Stomach smooth muscle (tissue), 2 donors: ENCODE results near the gene PDE4B.

Experiments used
- H3K27ac ChIP-seq: one replicate; pipeline ENCODE4 v1.7.0; 2013; ENCODE audit warnings: mild to moderate bottlenecking, low read length, inconsistent platforms
- H3K27me3 ChIP-seq, 2 donors: one replicate each; pipeline ENCODE4 v1.7.0; 2013; ENCODE audit warnings: low read length in 2 of 2; ENCODE audit not compliant: insufficient read depth in 2 of 2, control insufficient read depth in 1 of 2
- H3K36me3 ChIP-seq, 2 donors: one replicate each; pipeline ENCODE4 v1.7.0; 2013; ENCODE audit warnings: low read length in 2 of 2; ENCODE audit not compliant: control insufficient read depth in 2 of 2, insufficient read depth in 2 of 2
- H3K4me1 ChIP-seq: one replicate; pipeline ENCODE4 v1.7.0; 2013; ENCODE audit warnings: low read length; ENCODE audit not compliant: control insufficient read depth, insufficient read depth
- H3K4me3 ChIP-seq, 2 donors: one replicate each; pipeline ENCODE4 v1.7.0; 2013; ENCODE audit warnings: low read length in 2 of 2
- H3K9ac ChIP-seq, 2 donors: one replicate each; pipeline ENCODE4 v1.7.0; 2013; ENCODE audit warnings: low read length in 2 of 2, mild to moderate bottlenecking in 1 of 2
- H3K9me3 ChIP-seq, 2 donors: one replicate each; pipeline ENCODE4 v1.7.0; 2013; ENCODE audit warnings: low read length in 2 of 2; ENCODE audit not compliant: control insufficient read depth in 2 of 2
- donor health status: healthy.
- donor health status: Pancreatic carcinoma.

Gene PDE4B

DNA sequence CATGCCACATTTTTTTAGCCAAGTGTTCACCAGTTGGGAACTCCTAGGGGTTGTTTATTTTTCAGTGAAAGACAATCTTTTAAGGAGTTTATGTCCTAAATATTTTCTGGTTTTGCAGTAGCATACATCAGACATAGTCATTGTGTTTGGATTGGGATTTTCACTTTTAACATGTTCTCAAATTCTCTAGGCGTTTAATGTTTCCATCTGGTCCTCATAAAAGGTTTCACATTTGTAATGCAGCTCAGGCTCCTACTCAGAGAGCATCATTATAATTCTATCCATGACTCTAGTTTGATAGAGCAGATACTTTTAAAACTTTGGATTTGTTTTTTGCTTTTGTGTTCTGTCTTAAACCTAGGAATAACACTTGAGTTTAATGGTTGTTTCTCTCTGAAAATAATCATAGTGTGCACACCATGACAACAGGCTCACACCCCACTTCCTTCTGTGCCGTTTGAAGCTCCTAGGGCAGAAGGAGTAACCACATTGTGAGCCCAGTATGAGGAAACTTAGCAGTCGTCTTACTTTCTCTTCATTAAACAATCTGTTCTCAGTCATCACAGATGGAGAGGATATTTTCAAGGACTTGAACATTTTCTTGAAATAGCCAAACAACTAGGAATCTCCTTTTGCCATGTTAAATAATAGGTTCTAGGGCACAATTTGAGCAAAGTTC is 219.6 kb downstream of the PDE4B start:
- Histone ChIP-seq H3K36me3 (no peaks in the 10 kb centered on the region), H3K9me3 (no peaks in the 10 kb centered on the region), H3K27ac (no peak overlapping the region), H3K9ac (no peak overlapping the region), H3K4me3 (no peak overlapping the region), H3K4me1 (no peaks in the 10 kb centered on the region), H3K27me3 (no peaks in the 10 kb centered on the region)

DNA sequence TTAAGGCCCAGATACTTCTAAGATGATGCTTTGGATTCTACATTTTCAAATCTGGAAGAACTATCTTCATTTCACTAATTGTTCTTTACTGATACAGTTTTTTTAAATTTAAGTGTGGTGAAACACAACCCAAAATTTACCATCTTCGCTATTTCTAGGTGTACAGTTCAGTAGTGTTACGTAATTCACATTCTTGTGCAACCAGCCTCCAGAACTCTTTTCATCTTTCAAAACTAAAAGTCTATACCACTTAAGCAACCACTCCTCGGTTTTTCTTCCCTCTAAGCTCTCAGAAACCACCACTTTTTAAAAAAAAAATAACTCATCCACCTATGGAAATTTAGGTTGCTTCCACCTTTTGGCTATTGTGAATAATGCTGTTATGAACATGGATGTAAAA is 220.7 kb downstream of the PDE4B start:
- H3K9me3 ChIP-seq = no peaks in the 10 kb centered on the region
- H3K4me1 ChIP-seq = no peaks in the 10 kb centered on the region
- no peak overlapping the region for H3K4me3 ChIP-seq
- no peaks in the 10 kb centered on the region for H3K27me3 ChIP-seq
- H3K9ac ChIP-seq = no peak overlapping the region
- H3K36me3 ChIP-seq = no peaks in the 10 kb centered on the region
- H3K27ac ChIP-seq = no peak overlapping the region

DNA sequence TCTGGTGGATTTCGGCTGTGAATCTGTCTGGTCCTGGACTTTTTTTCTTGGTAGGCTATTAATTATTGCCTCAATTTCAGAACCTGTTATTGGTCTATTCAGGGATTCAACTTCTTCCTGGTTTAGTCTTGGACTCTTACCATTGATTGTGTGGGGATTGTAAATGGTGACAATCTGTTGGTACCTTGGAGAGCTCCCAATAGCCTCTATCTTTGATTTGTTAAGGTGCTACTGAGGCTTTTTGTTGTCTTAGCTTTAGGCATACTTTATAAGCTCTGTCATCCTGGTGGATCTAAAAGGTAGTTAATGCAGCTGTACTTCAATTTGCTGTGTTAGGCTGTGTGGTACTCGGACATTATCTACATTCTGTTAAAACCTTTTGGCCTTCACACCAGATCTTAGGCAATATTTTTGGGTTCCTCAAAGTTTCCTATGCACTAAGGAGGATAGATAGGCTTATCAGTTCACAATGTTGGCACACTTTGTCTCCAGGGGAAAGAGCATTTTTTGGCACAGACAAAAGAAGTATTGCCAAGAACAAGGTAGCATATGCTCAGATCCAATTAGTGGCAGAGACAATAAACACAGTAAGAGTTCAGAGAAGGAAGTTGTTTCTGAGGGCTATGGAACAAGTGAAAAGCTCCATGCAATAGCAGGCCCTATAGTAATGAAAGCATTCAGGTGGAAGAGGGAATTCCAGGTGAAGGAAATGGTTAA is 230.4 kb downstream of the PDE4B start:
- Histone ChIP-seq H3K9ac (no peak overlapping the region), H3K27me3 (no peaks in the 10 kb centered on the region), H3K27ac (no peak overlapping the region), H3K4me3 (no peak overlapping the region), H3K36me3 (no peaks in the 10 kb centered on the region), H3K9me3 (no peaks in the 10 kb centered on the region), H3K4me1 (no peaks in the 10 kb centered on the region)

DNA sequence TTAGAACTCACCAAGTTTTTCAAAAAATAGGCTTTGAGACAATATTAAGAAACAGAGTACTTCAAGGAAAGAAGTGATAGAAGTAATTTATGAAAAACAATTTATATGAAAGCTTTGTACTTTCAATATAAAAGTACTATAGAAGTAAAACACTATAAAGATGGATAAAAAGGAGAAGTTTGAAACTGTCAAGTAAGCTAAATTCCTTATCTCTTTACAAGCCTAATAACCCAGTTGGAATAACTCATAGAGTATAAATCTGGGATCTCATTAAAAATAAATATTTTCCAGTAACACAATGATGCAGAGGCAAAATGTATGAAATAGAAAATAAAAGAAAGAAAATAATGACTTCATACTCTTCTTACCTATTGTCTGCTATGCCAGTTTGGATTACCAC is 232.5 kb downstream of the PDE4B start:
- Histone ChIP-seq H3K36me3 (no peaks in the 10 kb centered on the region), H3K9ac (no peak overlapping the region), H3K4me1 (no peaks in the 10 kb centered on the region), H3K27me3 (no peaks in the 10 kb centered on the region), H3K9me3 (no peaks in the 10 kb centered on the region), H3K27ac (no peak overlapping the region), H3K4me3 (no peak overlapping the region)

DNA sequence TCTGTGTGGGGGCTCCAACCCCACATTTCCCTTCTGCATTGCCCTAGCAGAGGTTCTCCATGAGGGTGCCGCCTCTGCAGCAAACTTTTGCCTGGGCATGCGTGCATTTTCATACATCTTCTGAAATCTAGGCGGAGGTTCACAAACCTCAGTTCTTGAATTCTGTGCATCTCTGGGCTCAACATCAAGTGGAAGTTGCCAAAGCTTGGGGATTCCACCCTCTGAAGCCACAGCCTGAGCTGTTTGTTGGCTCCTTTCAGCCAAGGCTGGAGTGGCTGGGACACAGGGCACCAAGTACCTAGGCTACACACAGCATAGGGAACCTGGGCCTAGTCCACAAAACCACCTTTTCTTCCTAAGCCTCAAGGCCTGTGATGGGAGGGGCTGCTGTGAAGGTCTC is 235.3 kb downstream of the PDE4B start:
- Histone ChIP-seq H3K9me3 (no peaks in the 10 kb centered on the region), H3K4me3 (no peak overlapping the region), H3K27ac (no peak overlapping the region)

DNA sequence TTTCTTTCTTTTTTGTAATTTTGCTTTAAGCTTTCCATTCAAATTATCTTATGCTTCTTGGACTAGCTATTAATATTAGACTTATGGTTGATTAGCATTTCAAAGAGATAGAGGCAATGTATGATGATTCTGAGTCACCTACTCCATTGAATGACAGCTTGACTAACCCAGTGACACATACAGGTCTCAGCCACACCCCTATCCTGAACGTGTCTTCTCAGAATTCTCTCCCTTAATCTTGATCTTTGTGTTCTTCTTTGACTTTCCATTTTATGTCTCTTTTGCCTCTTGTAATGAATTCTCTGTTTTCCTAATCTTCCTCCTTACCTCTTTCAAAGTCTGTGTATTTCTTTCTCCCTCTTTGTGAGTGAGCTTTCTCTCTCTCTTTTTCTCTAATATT is 241.1 kb downstream of the PDE4B start:
- Histone ChIP-seq H3K9me3 (no peaks in the 10 kb centered on the region), H3K4me1 (no peaks in the 10 kb centered on the region), H3K9ac (no peak overlapping the region), H3K4me3 (no peak overlapping the region), H3K27me3 (no peaks in the 10 kb centered on the region), H3K27ac (no peak overlapping the region), H3K36me3 (no peaks in the 10 kb centered on the region)

More for the DNA sequence above, 235.3 kb downstream of the PDE4B start:
- Histone ChIP-seq H3K36me3 (no peaks in the 10 kb centered on the region), H3K27me3 (no peaks in the 10 kb centered on the region), H3K9ac (no peak overlapping the region), H3K4me1 (no peaks in the 10 kb centered on the region)

DNA sequence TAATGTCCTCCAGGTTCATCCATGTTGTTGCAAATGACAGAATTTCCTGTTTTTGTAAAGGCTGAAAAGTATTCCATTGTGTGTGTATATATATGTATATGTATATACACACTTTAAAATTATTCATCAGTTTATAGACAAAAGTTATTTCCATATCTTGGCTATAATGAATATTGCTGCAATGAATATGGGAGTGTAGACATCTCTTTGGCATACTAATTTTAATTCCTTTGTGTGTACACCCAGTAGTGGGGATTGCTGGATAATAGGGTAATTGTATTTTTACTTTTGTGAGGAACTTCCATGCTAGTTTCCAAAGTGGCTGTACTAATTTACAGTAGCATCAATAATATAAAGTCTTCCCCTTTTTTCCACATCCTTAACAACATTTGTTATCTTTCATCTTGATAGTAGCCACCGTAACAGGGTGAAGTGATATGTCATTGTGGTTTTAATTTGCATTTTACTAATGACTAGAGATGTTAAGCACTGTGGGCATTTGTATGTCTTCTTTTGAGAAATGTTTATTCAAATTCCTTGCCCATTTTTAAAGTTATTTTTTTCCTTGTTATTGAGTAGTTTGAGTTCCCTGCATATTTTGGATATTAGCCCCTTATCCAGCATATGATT is 243.0 kb downstream of the PDE4B start:
- no peak overlapping the region for H3K27ac ChIP-seq
- no peaks in the 10 kb centered on the region for H3K36me3 ChIP-seq
- no peaks in the 10 kb centered on the region for H3K27me3 ChIP-seq
- H3K4me3 ChIP-seq = no peak overlapping the region
- no peaks in the 10 kb centered on the region for H3K4me1 ChIP-seq
- H3K9me3 ChIP-seq = no peaks in the 10 kb centered on the region
- H3K9ac ChIP-seq = no peak overlapping the region

DNA sequence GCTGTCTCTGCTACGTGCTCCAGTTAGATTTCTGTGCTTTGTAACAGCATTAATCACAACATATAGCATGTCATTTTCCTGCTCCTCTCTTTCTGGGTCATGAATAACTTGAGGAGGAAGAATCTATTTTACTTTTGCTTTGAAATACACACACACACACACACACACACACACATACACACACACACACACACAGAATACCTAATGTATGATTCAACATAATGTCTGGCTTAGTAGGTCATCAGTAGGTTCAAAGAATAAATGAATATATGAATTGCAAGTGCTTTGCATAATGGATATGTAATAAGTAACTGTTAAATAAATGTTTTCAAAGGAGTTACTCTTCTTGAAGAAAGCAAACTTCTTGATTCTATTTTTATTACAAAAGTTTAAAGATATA is 249.0 kb downstream of the PDE4B start:
- H3K4me1 ChIP-seq = no peaks in the 10 kb centered on the region
- no peaks in the 10 kb centered on the region for H3K27me3 ChIP-seq
- H3K9me3 ChIP-seq = no peaks in the 10 kb centered on the region
- H3K36me3 ChIP-seq = no peaks in the 10 kb centered on the region
- H3K27ac ChIP-seq = no peak overlapping the region
- H3K4me3 ChIP-seq = no peak overlapping the region
- no peak overlapping the region for H3K9ac ChIP-seq

DNA sequence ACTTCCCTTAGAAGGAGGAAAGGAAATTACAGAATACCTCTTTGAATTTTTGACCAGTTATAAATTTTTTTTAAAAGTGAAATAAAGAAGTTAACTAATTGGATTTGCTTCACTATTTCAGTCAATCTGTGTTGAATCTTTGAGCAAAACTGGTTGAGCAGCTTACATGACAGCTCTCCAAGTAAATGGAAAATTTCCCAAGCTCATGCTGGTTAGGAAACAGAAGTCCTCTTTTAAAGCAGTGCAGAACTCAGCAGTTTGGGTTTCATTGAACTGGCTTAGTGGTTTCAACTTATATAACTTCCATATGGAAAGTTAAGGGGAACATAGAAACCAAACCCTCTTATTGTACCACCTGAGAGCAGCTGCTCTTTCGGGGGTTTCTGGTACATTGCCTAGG is 250.5 kb downstream of the PDE4B start:
- no peaks in the 10 kb centered on the region for H3K36me3 ChIP-seq
- H3K4me1 ChIP-seq = no peaks in the 10 kb centered on the region
- no peak overlapping the region for H3K4me3 ChIP-seq
- H3K9me3 ChIP-seq = no peaks in the 10 kb centered on the region
- H3K9ac ChIP-seq = no peak overlapping the region
- no peaks in the 10 kb centered on the region for H3K27me3 ChIP-seq
- no peak overlapping the region for H3K27ac ChIP-seq

DNA sequence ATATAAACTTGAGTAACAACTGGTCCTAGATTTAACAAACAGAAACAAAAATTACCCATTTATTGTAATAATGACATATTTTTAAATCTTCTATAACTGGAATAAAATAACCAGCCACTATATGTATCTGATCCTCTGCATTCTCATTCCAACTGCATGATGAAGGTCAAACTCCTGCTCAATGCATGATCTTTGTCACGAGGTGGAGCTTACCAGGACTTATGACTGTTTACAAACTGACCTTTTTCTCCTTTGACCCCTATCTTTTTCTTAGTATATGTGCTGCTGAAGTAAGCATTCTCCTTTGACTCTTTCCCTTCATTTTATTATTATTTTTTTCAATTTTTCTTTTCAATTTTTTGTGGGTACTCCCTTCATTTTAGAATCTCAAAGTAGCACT is 252.2 kb downstream of the PDE4B start:
- Histone ChIP-seq H3K9ac (no peak overlapping the region), H3K27ac (no peak overlapping the region), H3K4me1 (no peaks in the 10 kb centered on the region), H3K4me3 (no peak overlapping the region), H3K27me3 (no peaks in the 10 kb centered on the region), H3K36me3 (no peaks in the 10 kb centered on the region), H3K9me3 (no peaks in the 10 kb centered on the region)

DNA sequence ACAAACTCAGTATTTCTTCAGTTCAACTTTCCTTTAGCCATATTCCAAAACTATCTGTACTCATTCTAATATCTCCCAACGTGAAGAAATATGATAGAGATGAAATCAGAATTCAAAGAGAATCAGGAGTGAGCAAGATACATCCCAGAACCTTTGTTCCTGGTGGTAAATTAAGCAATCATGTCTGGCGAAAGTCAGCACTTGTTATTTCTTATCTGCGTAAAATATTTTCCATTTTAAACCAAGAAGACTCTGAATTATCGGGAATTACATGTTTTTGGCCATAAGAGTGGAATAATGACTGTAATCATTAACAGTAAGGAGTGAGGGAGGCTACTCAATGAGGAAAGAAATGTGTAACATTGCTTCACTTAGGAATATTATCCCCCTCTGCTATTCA is 253.7 kb downstream of the PDE4B start:
- no peaks in the 10 kb centered on the region for H3K4me1 ChIP-seq
- H3K9ac ChIP-seq = no peak overlapping the region
- H3K4me3 ChIP-seq = no peak overlapping the region
- H3K9me3 ChIP-seq = no peaks in the 10 kb centered on the region
- H3K27ac ChIP-seq = no peak overlapping the region
- H3K27me3 ChIP-seq = no peaks in the 10 kb centered on the region
- H3K36me3 ChIP-seq = no peaks in the 10 kb centered on the region
